ENCODE results near the gene FBXO21. TPM values are rescaled to one million over a fixed set of nuclear protein-coding genes. Genes with fewer than 3 reads are reported as not detected.
"Not testable (repeated sequence)": the region's sequence is repeated elsewhere in the genome, so short reads cannot be mapped to it uniquely, and the experiment has no call there.

FBXO21 gene
- total RNA-seq, 1 donor from 2014 or later: 41.4 TPM

GRCh38 chr12:117097159-117097558 lies 93.1 kb downstream of the FBXO21 start:
- DNase-seq (peak; percentile 32), ATAC-seq (no peak)
- Histone ChIP-seq H3K4me1 (no peaks in the 10 kb centered on the region), H3K9me3 (no peaks in the 10 kb centered on the region), H3K27me3 (peaks cover 43% of the 10 kb centered on the region), H3K27ac (no peak overlapping the region), H3K4me3 (peak overlapping the region; percentile 4), H3K36me3 (no peaks in the 10 kb centered on the region)
- TF ChIP-seq CTCF (IDR thresholded peaks at IDR 0.05): no peak
- intact Hi-C loops (cut with DNase I): no loop called here

GRCh38 chr12:117096501-117097042 lies 93.7 kb downstream of the FBXO21 start:
- no peak for ATAC-seq
- intact Hi-C loops (cut with DNase I): no loop called here
- H3K4me3 ChIP-seq: no peak overlapping the region
- DNase-seq: peak; percentile 46
- no peaks in the 10 kb centered on the region for H3K4me1 ChIP-seq
- H3K27me3 ChIP-seq: peaks cover 43% of the 10 kb centered on the region
- H3K36me3 ChIP-seq: no peaks in the 10 kb centered on the region
- no peak overlapping the region for H3K27ac ChIP-seq
- TF ChIP-seq CTCF (IDR thresholded peaks at IDR 0.05): no peak
- no peaks in the 10 kb centered on the region for H3K9me3 ChIP-seq

- DNase-seq: peak; percentile 33
- H3K4me1 ChIP-seq; H3K36me3 ChIP-seq; ATAC-seq; intact Hi-C loops (cut with DNase I); H3K4me3 ChIP-seq; H3K27ac ChIP-seq; H3K9me3 ChIP-seq: not testable (repeated sequence)
- peaks cover 37% of the 10 kb centered on the region for H3K27me3 ChIP-seq
Observed at GRCh38 chr12:117095191-117095590, 95.1 kb downstream of the FBXO21 start.

- DNase-seq (peak; percentile 43), ATAC-seq (no peak)
- Histone ChIP-seq H3K4me3 (no peak overlapping the region), H3K36me3 (no peaks in the 10 kb centered on the region), H3K9me3 (no peaks in the 10 kb centered on the region), H3K4me1 (no peaks in the 10 kb centered on the region), H3K27me3 (peaks cover 27% of the 10 kb centered on the region), H3K27ac (no peak overlapping the region)
- no peak for TF ChIP-seq CTCF (IDR thresholded peaks at IDR 0.05)
- intact Hi-C loops (cut with DNase I): no loop called here
Observed at GRCh38 chr12:117093918-117094630, 96.2 kb downstream of the FBXO21 start.

GRCh38 chr12:117093431-117093830 lies 96.8 kb downstream of the FBXO21 start:
- no peaks in the 10 kb centered on the region for H3K9me3 ChIP-seq
- TF ChIP-seq CTCF (IDR thresholded peaks at IDR 0.05): no peak
- intact Hi-C loops (cut with DNase I): no loop called here
- no peaks in the 10 kb centered on the region for H3K4me1 ChIP-seq
- H3K27me3 ChIP-seq: peaks cover 20% of the 10 kb centered on the region
- no peak for ATAC-seq
- H3K4me3 ChIP-seq: no peak overlapping the region
- no peak overlapping the region for H3K27ac ChIP-seq
- H3K36me3 ChIP-seq: no peaks in the 10 kb centered on the region
- DNase-seq: no peak

- Histone ChIP-seq H3K27ac (no peak overlapping the region), H3K4me1 (no peaks in the 10 kb centered on the region), H3K4me3 (no peak overlapping the region), H3K9me3 (no peaks in the 10 kb centered on the region), H3K36me3 (no peaks in the 10 kb centered on the region), H3K27me3 (peaks cover 16% of the 10 kb centered on the region)
- ATAC-seq: no peak
- TF ChIP-seq CTCF (IDR thresholded peaks at IDR 0.05): no peak
- intact Hi-C loops (cut with DNase I): no loop called here
- no peak for DNase-seq
Observed at GRCh38 chr12:117092886-117093285, 97.4 kb downstream of the FBXO21 start.
